ENCODE measurements around the gene HSPA2.
"Not testable (repeated sequence)": the region's sequence is repeated elsewhere in the genome, so short reads cannot be mapped to it uniquely, and the experiment has no call there.

The HSPA2 gene

GRCh38 chr14:64563696-64564095 is 23.2 kb downstream of the HSPA2 start:
- no peak for DNase-seq

GRCh38 chr14:64566651-64567122 is 26.1 kb downstream of the HSPA2 start:
- no peak for DNase-seq

DNA sequence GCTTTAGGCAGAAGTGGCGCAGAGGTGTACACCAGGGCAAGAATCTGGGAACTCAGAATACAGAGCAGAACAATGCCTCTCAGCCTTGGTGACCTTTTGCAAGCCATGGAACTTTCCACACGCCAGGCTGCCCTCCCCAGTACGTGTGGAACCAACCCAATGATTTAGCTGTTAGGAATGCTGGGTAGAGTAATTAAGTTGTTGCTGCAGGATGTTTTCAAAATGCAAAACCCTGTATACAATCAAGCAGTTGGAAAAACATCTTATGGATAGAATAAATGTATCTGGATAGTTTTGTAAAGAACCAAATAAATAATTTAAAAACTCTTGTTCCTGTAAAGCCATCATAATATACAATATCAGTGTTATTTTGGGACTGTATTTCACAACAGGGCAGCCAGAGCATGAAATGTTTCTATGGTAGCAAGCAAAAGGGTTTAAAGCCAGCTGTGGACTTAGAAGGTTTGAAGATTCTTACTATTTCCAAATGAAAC is 28.6 kb downstream of the HSPA2 start:
- no peak for DNase-seq

DNA sequence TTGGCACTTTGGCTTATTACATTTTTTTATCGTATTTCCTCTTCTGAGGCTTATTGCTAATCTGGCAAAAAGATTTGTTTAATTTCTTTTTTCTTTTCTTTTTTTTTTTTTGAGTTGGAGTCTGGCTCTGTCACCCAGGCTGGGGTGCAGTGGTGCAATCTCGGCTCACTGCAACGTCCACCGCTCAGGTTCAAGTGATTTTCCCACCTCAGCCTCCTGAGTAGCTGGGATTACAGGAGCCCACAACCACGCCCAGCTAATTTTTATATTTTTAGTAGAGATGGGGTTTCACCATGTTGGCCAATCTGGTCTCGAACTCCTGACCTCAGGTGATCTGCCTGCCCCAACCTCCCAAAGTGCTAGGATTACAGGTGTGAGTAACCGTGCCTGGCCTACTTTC is 29.1 kb downstream of the HSPA2 start:
- DNase-seq, result not testable (repeated sequence)

DNA sequence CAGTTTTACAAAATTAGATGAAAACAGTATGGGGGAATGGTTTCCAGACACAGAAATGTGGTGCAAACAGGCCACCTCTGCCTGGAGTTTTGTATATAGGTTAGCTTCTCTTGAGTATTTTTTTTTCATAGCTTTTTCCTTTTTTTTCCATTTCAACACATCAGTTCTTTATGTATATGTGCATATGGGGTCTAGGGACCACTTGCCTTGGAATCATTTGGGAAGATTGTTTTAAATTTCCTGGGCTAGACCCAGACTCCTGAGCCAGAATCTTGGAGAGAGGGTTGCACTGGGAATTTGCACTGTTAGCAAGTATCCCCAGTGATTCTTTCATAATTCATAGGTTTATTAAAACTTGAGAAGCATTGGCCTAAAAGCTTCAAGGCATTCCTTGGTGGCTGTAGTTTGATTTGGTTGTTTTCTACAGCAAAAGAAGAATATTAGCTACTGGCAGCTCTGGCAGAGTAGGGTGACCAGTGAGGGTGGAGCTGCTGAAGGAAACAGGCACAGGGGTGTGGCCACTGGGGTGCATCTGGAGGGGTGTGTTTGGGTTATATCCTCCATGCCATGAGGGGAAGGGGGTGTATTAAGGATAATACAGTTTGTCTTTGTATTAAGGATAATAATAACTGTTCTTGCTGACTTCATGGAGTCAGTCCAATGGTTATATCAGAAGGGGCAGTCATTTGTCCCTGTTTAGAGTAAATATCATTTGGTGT is 32.0 kb downstream of the HSPA2 start:
- no peak for DNase-seq

- no peak for DNase-seq
Observed at GRCh38 chr14:64573109-64573508, 32.6 kb downstream of the HSPA2 start.

DNA sequence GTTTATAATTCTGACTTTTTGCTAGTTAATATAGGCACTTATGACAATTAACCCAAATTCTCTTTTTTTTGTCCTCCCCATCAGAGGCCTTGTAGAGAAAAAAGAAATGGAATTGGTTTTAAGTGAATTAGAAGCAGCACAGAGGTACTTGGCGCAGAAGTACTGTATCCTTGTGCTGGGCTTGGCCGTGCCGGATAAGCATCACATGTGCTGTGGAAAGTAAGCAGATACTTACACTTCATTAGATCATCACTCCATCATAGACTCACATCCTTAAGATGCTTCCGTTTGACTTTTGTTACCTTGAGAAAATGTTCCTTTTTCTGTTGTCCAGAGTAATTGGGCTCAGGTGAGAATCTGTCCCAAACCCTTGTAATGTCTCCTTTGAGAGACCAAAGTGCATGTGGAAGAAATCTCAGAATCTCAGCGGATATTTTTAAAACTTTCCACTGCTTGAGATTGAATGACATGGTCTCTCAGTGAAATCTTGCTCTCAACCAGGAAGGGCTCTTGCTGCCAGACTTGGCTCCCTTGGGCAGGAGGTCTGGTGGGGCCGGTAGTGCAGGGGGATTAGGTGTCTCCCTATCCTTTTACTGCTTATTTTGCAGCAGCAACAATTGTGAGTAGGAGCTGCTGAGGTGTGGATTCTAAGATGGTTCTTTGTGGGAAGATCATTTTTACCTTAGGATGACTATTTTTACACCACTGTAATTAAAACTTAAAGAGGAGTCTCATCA is 34.0 kb downstream of the HSPA2 start:
- no peak for DNase-seq

- DNase-seq, result no peak
Observed at GRCh38 chr14:64577211-64577610, 36.7 kb downstream of the HSPA2 start.

GRCh38 chr14:64580467-64580866 is 39.9 kb downstream of the HSPA2 start:
- no peak for DNase-seq

DNA sequence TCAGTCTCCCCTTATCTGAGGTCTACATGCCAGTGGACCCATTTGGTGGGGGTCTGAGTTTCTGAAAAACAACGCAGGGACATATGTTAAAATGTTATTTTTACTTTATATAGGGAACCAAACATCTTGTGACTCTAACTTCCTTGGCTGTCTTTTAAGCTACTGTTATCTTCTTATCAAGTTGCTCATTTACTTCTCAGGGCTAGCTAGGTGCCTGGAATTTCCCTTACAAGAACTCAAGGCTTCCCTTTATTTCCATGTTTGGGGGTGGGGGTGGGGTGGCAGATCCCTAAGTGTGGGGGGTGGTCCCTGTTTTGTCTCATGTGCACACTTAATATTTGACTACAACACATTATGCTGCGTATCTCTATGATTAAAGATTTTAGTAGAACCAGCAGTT is 40.8 kb downstream of the HSPA2 start:
- DNase-seq, result no peak

DNA sequence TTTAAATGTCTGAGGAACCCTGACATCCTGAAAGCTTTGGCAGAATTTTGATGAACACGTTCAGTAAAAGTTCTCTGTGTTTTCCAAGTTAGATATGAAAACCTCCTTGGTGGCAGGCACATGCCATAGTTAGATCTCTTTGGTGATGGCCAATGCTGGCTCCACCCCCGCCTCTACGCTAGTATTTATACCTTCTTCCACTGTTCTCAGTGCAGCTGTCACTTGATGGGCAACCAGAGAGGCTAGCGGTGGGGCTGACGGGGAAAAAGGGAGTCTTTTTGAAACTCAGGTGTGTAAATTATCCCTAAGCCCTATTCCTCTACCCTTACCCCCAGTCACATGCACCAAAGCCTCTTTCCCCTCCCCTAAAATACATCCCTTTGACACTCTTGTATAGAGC is 41.3 kb downstream of the HSPA2 start:
- no peak for DNase-seq

DNA sequence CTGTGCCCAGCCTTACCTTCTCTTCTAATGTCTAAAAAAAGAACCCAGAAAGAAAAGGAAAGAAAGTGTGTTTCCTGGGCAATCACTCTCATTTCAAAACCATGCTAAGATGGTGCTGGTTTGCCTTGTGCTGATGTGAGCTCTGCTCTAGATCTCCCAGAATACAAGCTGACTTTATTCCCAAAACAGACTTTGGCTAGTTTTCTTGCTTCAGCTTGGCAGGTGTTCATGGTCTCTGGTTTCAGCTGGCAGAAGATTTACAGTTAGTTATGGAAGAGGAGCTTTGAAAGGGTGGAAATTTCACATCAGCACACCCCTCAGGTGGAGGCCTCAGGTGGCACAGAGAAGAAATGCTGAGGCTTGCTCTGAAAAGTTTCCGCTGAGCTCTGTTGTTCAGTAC is 43.6 kb downstream of the HSPA2 start:
- no peak for DNase-seq

- DNase-seq, result no peak
Observed at GRCh38 chr14:64591809-64592208, 51.3 kb downstream of the HSPA2 start.
